ENCODE data around the gene SLC24A4.
"Not testable (repeated sequence)": the region's sequence is repeated elsewhere in the genome, so short reads cannot be mapped to it uniquely, and the experiment has no call there.

SLC24A4 gene

GRCh38 chr14:92519246-92520101 lies 196.5 kb downstream of the SLC24A4 start:
- no peak for DNase-seq (ENCODE audit: low read depth)

GRCh38 chr14:92520102-92521057 lies 197.4 kb downstream of the SLC24A4 start:
- DNase-seq (ENCODE audit: low read depth): no peak

GRCh38 chr14:92521058-92521415 lies 198.1 kb downstream of the SLC24A4 start:
- no peak for DNase-seq (ENCODE audit: low read depth)

- DNase-seq (ENCODE audit: low read depth): no peak
Observed at GRCh38 chr14:92523752-92524151, 200.8 kb downstream of the SLC24A4 start.

- DNase-seq (ENCODE audit: low read depth): no peak
Observed at GRCh38 chr14:92524602-92525185, 201.7 kb downstream of the SLC24A4 start.

GRCh38 chr14:92525322-92526095 lies 202.5 kb downstream of the SLC24A4 start:
- DNase-seq (ENCODE audit: low read depth): no peak

- DNase-seq (ENCODE audit: low read depth): no peak
Observed at GRCh38 chr14:92527721-92528120, 204.8 kb downstream of the SLC24A4 start.

GRCh38 chr14:92528486-92529100 lies 205.6 kb downstream of the SLC24A4 start:
- no peak for DNase-seq (ENCODE audit: low read depth)

GRCh38 chr14:92529903-92530302 lies 206.9 kb downstream of the SLC24A4 start:
- DNase-seq (ENCODE audit: low read depth): no peak

- DNase-seq (ENCODE audit: low read depth): no peak
Observed at GRCh38 chr14:92531106-92531873, 208.3 kb downstream of the SLC24A4 start.

- DNase-seq (ENCODE audit: low read depth): no peak
Observed at GRCh38 chr14:92532490-92533163, 209.7 kb downstream of the SLC24A4 start.

- no peak for DNase-seq (ENCODE audit: low read depth)
Observed at GRCh38 chr14:92534932-92535643, 212.1 kb downstream of the SLC24A4 start.

GRCh38 chr14:92536231-92536630 lies 213.3 kb downstream of the SLC24A4 start:
- DNase-seq (ENCODE audit: low read depth): not testable (repeated sequence)

GRCh38 chr14:92538412-92538985 lies 215.5 kb downstream of the SLC24A4 start:
- no peak for DNase-seq (ENCODE audit: low read depth)

- DNase-seq (ENCODE audit: low read depth): no peak
Observed at GRCh38 chr14:92539419-92539818, 216.5 kb downstream of the SLC24A4 start.

GRCh38 chr14:92539875-92540274 lies 216.9 kb downstream of the SLC24A4 start:
- DNase-seq (ENCODE audit: low read depth): no peak

- no peak for DNase-seq (ENCODE audit: low read depth)
Observed at GRCh38 chr14:92540472-92541048, 217.6 kb downstream of the SLC24A4 start.

- no peak for DNase-seq (ENCODE audit: low read depth)
Observed at GRCh38 chr14:92542766-92543554, 220.0 kb downstream of the SLC24A4 start.

Measured in T follicular helper cell (primary cell).